ENCODE measurements around the gene TNNC2. TPM values are rescaled to one million over a fixed set of nuclear protein-coding genes. Genes with fewer than 3 reads are reported as not detected.

The TNNC2 gene
- total RNA-seq, 2 experiments from 2014 or later = 1.2 to 1.5 TPM

DNA sequence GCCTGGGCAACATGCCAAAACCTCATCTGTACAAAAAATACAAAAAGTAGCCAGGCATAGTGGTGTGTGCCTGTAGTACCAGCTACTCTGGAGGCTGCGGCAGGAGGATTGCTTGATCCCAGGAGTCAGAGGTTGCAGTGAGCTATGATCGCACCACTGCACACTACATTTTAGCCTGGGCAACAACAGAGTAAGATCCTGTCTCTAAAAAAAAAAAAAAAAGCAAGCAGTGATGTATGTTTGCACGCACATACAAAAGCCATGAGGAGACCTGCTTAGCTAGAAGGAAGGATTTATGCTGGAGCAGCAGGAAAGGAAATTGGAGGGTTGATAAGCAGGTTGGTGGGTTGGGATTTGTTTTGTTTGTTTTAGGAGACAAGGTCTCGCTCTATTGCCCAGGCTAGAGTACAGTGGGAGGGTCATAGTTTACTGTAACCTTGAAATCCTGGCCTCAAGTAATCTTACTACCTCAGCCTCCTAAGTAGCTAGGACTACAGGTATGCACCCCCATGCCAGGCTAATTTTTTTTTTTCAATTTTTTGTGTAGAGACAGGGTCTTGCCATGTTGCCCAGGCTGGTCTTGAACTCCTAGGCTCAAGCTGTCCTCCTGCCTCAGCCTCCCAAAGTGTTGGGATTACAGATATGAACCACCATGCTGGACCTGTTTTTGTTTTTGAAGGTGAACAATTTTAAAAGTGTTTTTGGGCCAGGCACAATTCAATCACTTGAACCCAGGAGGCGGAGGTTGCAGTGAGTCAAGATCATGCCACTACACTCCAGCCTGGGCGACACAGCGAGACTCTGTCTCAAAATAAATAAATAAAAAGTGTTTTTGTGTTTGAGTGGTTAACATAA lies 34.3 kb upstream of the TNNC2 start:
- CTCF ChIA-PET = interaction anchor here (0.7 kb wide), 1 partner anchor 55 kb away, joined by 3 read pairs; no protein-coding TSS in a partner anchor
- Mint-ChIP-seq H3K4me1 (ENCODE audit: low read depth) (peaks cover 28% of the 10 kb centered on the region), H3K27ac (no peak overlapping the region), H3K27me3 (no peaks in the 10 kb centered on the region), H3K9me3 (no peaks in the 10 kb centered on the region), H3K4me3 (no peak overlapping the region), H3K36me3 (ENCODE audit: low read depth) (peaks cover 13% of the 10 kb centered on the region)
- POLR2A ChIA-PET = no interaction called here
- Histone ChIP-seq H3K27ac (ENCODE audit: low read depth in 1 of 2, low read length in 2 of 2) (no peak overlapping the region), H3K27me3 (ENCODE audit: control insufficient read depth in 1 of 2, insufficient read depth in 2 of 2, low read length in 2 of 2) (no peaks in the 10 kb centered on the region), H3K4me3 (ENCODE audit: low read length) (no peak overlapping the region), H3K36me3 (ENCODE audit: insufficient read depth, low read length) (peaks cover 2% of the 10 kb centered on the region), H3K4me1 (ENCODE audit: insufficient read depth, low read length) (peaks cover 18% of the 10 kb centered on the region), H3K9me3 (ENCODE audit: control insufficient read depth in 1 of 2, insufficient read depth in 1 of 2, low read length in 2 of 2) (no peaks in the 10 kb centered on the region)
- ATAC-seq (ENCODE audit: poor library complexity) = no peak
- TF ChIP-seq, protein P1, sequence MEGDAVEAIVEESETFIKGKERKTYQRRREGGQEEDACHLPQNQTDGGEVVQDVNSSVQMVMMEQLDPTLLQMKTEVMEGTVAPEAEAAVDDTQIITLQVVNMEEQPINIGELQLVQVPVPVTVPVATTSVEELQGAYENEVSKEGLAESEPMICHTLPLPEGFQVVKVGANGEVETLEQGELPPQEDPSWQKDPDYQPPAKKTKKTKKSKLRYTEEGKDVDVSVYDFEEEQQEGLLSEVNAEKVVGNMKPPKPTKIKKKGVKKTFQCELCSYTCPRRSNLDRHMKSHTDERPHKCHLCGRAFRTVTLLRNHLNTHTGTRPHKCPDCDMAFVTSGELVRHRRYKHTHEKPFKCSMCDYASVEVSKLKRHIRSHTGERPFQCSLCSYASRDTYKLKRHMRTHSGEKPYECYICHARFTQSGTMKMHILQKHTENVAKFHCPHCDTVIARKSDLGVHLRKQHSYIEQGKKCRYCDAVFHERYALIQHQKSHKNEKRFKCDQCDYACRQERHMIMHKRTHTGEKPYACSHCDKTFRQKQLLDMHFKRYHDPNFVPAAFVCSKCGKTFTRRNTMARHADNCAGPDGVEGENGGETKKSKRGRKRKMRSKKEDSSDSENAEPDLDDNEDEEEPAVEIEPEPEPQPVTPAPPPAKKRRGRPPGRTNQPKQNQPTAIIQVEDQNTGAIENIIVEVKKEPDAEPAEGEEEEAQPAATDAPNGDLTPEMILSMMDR (IDR thresholded peaks at IDR 0.05) = no peak
- intact Hi-C loops (cut with DNase I, micrococcal nuclease) = no loop called here
- DNase-seq = no peak

DNA sequence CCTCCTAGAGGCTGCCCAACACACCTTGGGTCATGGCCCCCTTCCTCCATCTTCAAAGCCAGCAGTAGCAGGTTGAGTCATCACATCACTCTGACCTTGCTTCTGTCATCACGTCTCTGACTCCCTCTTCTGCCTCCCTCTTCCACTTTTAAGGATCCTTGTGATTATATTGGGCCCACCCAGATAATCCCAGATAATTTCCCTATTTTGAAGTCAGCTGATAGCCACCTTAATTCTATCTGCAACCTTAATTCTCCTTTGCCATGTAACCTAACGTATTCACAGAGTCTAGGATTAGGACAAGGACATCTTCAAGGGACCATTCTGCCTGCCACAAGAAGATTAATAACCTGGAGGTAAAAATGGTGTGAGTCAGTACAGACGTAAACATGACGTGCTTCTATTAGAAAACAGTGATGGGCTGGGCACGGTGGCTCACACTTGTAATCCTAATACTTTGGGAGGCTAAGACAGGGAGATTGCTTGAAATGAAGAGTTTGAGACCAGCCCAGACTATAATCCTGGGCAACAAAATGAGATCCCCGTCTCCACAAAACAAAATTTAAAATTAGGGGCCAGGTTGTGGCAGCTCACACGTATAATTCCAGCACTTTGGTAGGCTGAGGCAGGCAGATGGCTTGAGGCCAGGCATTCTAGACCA lies 33.6 kb upstream of the TNNC2 start:
- no peaks in the 10 kb centered on the region for H3K27me3 ChIP-seq (ENCODE audit: control insufficient read depth in 1 of 2, insufficient read depth in 2 of 2, low read length in 2 of 2)
- DNase-seq (no peak), ATAC-seq (ENCODE audit: poor library complexity) (no peak)
- H3K36me3 ChIP-seq (ENCODE audit: insufficient read depth, low read length) = peaks cover 2% of the 10 kb centered on the region
- no peaks in the 10 kb centered on the region for H3K27me3 Mint-ChIP-seq
- peak overlapping the region; percentile 52 for H3K4me3 Mint-ChIP-seq
- H3K9me3 ChIP-seq (ENCODE audit: control insufficient read depth in 1 of 2, insufficient read depth in 1 of 2, low read length in 2 of 2) = no peaks in the 10 kb centered on the region
- no peak overlapping the region for H3K27ac Mint-ChIP-seq
- H3K36me3 Mint-ChIP-seq (ENCODE audit: low read depth) = peaks cover 14% of the 10 kb centered on the region
- H3K9me3 Mint-ChIP-seq = no peaks in the 10 kb centered on the region
- peaks cover 36% of the 10 kb centered on the region for H3K4me1 Mint-ChIP-seq (ENCODE audit: low read depth)
- intact Hi-C loops (cut with DNase I, micrococcal nuclease) = no loop called here
- ChIA-PET CTCF (interaction anchor here (0.7 kb wide), 1 partner anchor 54 kb away, joined by 3 read pairs; no protein-coding TSS in a partner anchor), POLR2A (interaction anchor here (0.7 kb wide), 1 partner anchor 97 kb away, joined by 7 read pairs; no protein-coding TSS in a partner anchor)
- no peak overlapping the region for H3K4me3 ChIP-seq (ENCODE audit: low read length)
- TF ChIP-seq, protein P1 (IDR thresholded peaks at IDR 0.05) = no peak
- H3K4me1 ChIP-seq (ENCODE audit: insufficient read depth, low read length) = peaks cover 26% of the 10 kb centered on the region
- no peak overlapping the region for H3K27ac ChIP-seq (ENCODE audit: low read depth in 1 of 2, low read length in 2 of 2)

DNA sequence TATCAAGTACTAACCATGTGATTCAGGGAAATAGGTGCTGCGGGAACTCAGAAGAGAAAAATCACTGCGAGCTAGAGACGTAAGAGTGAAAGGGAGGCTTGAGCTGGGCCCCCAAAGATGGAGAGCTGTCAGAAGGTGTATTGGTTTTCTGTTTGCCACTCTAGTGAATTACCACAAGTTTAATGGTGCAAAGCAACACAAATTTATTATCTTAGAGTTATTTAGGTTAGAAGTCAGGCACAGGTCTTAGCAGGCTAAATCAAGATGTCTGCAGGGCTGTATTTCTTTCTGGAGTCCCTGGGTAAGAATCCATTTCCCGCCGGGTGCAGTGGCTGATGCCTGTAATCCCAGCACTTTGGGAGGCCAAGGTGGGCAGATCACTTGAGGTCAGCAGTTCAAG lies 32.8 kb upstream of the TNNC2 start:
- ChIA-PET POLR2A (interaction anchor here (0.7 kb wide), 1 partner anchor 98 kb away, joined by 7 read pairs; no protein-coding TSS in a partner anchor), CTCF (no interaction called here)
- Histone ChIP-seq H3K27me3 (ENCODE audit: control insufficient read depth in 1 of 2, insufficient read depth in 2 of 2, low read length in 2 of 2) (no peaks in the 10 kb centered on the region), H3K4me1 (ENCODE audit: insufficient read depth, low read length) (peaks cover 33% of the 10 kb centered on the region), H3K4me3 (ENCODE audit: low read length) (no peak overlapping the region), H3K27ac (ENCODE audit: low read depth in 1 of 2, low read length in 2 of 2) (no peak overlapping the region), H3K36me3 (ENCODE audit: insufficient read depth, low read length) (peaks cover 3% of the 10 kb centered on the region), H3K9me3 (ENCODE audit: control insufficient read depth in 1 of 2, insufficient read depth in 1 of 2, low read length in 2 of 2) (no peaks in the 10 kb centered on the region)
- Mint-ChIP-seq H3K4me1 (ENCODE audit: low read depth) (peaks cover 41% of the 10 kb centered on the region), H3K27ac (no peak overlapping the region), H3K27me3 (no peaks in the 10 kb centered on the region), H3K4me3 (no peak overlapping the region), H3K36me3 (ENCODE audit: low read depth) (peaks cover 17% of the 10 kb centered on the region), H3K9me3 (no peaks in the 10 kb centered on the region)
- ATAC-seq (ENCODE audit: poor library complexity) (no peak), DNase-seq (no peak)
- TF ChIP-seq, protein P1 (IDR thresholded peaks at IDR 0.05) = no peak
- intact Hi-C loops (cut with DNase I, micrococcal nuclease) = loop anchor here (2.0 to 5.0 kb wide), 5 partner anchors 32 to 488 kb away; partner anchors contain the start of genes CTSA (in 1 of the 2), NEURL2 (in 1 of the 2) and UBE2C (in 1 of the 2)

Data from CD4-positive, alpha-beta T cell (primary cell).